IMR-90 (cell line): ENCODE results near the gene GDF9. TPM values are rescaled to one million over a fixed set of nuclear protein-coding genes. Genes with fewer than 3 reads are reported as not detected.
A peak's percentile ranks its signal among the peaks of the same experiment; 100 is the strongest.

Source experiments
- ATAC-seq: fragments of 200-7000 bp; cut with Tn5 transposase; 2 replicates; pipeline ENCODE4 v1.9.1; 2020; ENCODE audit warnings: low read depth, mild to moderate bottlenecking, moderate library complexity
- BruUV-seq: library from RNA; stranded (reverse); fragments of 400-500 nt; replicated peaks from 2 replicates; lab custom pipeline; 2021; lab: Mats Ljungman, UMichigan
- CTCF ChIA-PET: fragments of 300-600 bp; formaldehyde crosslinking; extraction: SDS; loops from one replicate; lab custom pipeline; 2021; ENCODE audit warnings: antibody characterized with exemption; lab: Yijun Ruan, JAX
- POLR2A ChIA-PET: fragments of 300-600 bp; sonication (Branson Sonifier 250); formaldehyde crosslinking; loops from one replicate; lab custom pipeline; 2022; ENCODE audit warnings: antibody characterized with exemption; ENCODE audit not compliant: unreplicated experiment; lab: Charles Lee
- DNase-seq: peaks from one replicate; pipeline ENCODE4 v3.0.0; 2013
- H2AFZ ChIP-seq: replicated peaks from 2 replicates; pipeline ENCODE3; 2013; ENCODE audit warnings: low read length, mild to moderate bottlenecking; ENCODE audit not compliant: poor library complexity
- H2AK5ac ChIP-seq: 2 replicates; pipeline ENCODE4 v1.6.1; 2013; ENCODE audit warnings: low read depth, low read length, inconsistent platforms
- H2AK9ac ChIP-seq: replicated peaks from 2 replicates; pipeline ENCODE3; 2013; ENCODE audit warnings: mild to moderate bottlenecking, low read depth, low read length, moderate library complexity; ENCODE audit not compliant: poor library complexity
- H2BK120ac ChIP-seq: 2 replicates; pipeline ENCODE4 v1.6.1; 2013; ENCODE audit warnings: low read depth, low read length, inconsistent platforms
- H2BK15ac ChIP-seq: 3 replicates; pipeline ENCODE4 v1.6.1; 2013; ENCODE audit warnings: low read depth, low read length, inconsistent platforms
- H2BK20ac ChIP-seq: 2 replicates; pipeline ENCODE4 v1.6.1; 2013; ENCODE audit warnings: low read depth, mild to moderate bottlenecking, inconsistent platforms, low read length, moderate library complexity
- H2BK5ac ChIP-seq: 2 replicates; pipeline ENCODE4 v1.6.1; 2013; ENCODE audit warnings: mild to moderate bottlenecking, low read depth, low read length, inconsistent platforms; ENCODE audit not compliant: poor library complexity, severe bottlenecking
- H3K14ac ChIP-seq: replicated peaks from 2 replicates; pipeline ENCODE4 v1.6.1; 2013; ENCODE audit warnings: low read depth, low read length, inconsistent platforms
- H3K18ac ChIP-seq: 2 replicates; pipeline ENCODE4 v1.6.1; 2013; ENCODE audit warnings: low read depth, low read length, control low read depth
- H3K23ac ChIP-seq: 2 replicates; pipeline ENCODE4 v1.6.1; 2013; ENCODE audit warnings: low read depth, low read length, inconsistent platforms
- H3K27ac ChIP-seq: 2 replicates; pipeline ENCODE4 v1.5.1; 2013; ENCODE audit warnings: mild to moderate bottlenecking, control low read depth, low read length; ENCODE audit not compliant: insufficient read depth
- H3K27me3 ChIP-seq: 2 replicates; pipeline ENCODE4 v1.6.1; 2013; ENCODE audit warnings: low read length; ENCODE audit not compliant: control insufficient read depth, insufficient read depth
- H3K36me3 ChIP-seq: 2 replicates; pipeline ENCODE4 v1.6.1; 2013; ENCODE audit warnings: low read length, mixed read lengths; ENCODE audit not compliant: control insufficient read depth, insufficient read depth
- H3K4ac ChIP-seq: 2 replicates; pipeline ENCODE4 v1.6.1; 2013; ENCODE audit warnings: low read depth, low read length, inconsistent platforms
- H3K4me1 ChIP-seq: 2 replicates; pipeline ENCODE4 v1.6.1; 2013; ENCODE audit warnings: low read length, mixed read lengths; ENCODE audit not compliant: control insufficient read depth, insufficient read depth
- H3K4me2 ChIP-seq: 2 replicates; pipeline ENCODE4 v1.6.1; 2013; ENCODE audit warnings: low read depth, mild to moderate bottlenecking, control low read depth, low read length, moderate library complexity
- H3K4me3 ChIP-seq: 2 replicates; pipeline ENCODE4 v1.5.1; 2013; ENCODE audit warnings: low read depth, mild to moderate bottlenecking, control low read depth, low read length, moderate library complexity; ENCODE audit not compliant: insufficient read depth
- H3K56ac ChIP-seq: 2 replicates; pipeline ENCODE4 v1.6.1; 2013; ENCODE audit warnings: low read length, inconsistent platforms; ENCODE audit not compliant: insufficient read depth; ENCODE audit errors: extremely low read depth
- H3K79me1 ChIP-seq, 2 experiments: 2 replicates each; pipeline ENCODE4 v1.6.1; 2013; ENCODE audit warnings: low read length in 2 of 2, inconsistent platforms in 1 of 2, low read depth in 1 of 2
- H3K9ac ChIP-seq: 2 replicates; pipeline ENCODE4 v1.6.1; 2013; ENCODE audit warnings: low read depth, low read length, control low read depth
- H3K9me1 ChIP-seq: 2 replicates; pipeline ENCODE4 v1.6.1; 2013; ENCODE audit warnings: low read length, inconsistent platforms; ENCODE audit not compliant: insufficient read depth
- H3K9me3 ChIP-seq: 2 replicates; pipeline ENCODE4 v1.6.1; 2013; ENCODE audit warnings: low read length; ENCODE audit not compliant: control insufficient read depth, insufficient read depth
- H4K20me1 ChIP-seq: 2 replicates; pipeline ENCODE4 v1.6.1; 2013; ENCODE audit warnings: low read length, inconsistent platforms; ENCODE audit not compliant: insufficient read depth
- H4K5ac ChIP-seq: 2 replicates; pipeline ENCODE4 v1.6.1; 2013; ENCODE audit warnings: mild to moderate bottlenecking, low read depth, low read length, control low read depth
- H4K8ac ChIP-seq, 2 experiments: 2 replicates each; pipeline ENCODE4 v1.6.1; 2013; ENCODE audit warnings: low read depth in 2 of 2, low read length in 2 of 2, control low read depth in 1 of 2, inconsistent platforms in 1 of 2
- H4K91ac ChIP-seq: 2 replicates; pipeline ENCODE4 v1.6.1; 2013; ENCODE audit warnings: low read depth, low read length, inconsistent platforms; ENCODE audit not compliant: insufficient read depth
- CEBPB ChIP-seq: IDR thresholded peaks from 2 replicates; pipeline ENCODE4 v1.6.1; 2012; ENCODE audit warnings: low read depth, low read length, improper control_type of control experiment
- USF2 ChIP-seq: fragments of 150-350 bp; IDR thresholded peaks from 2 replicates; pipeline ENCODE4 v1.6.1; 2017; ENCODE audit warnings: mild to moderate bottlenecking, antibody characterized with exemption, low read length, low read depth
- WGBS, 2 experiments: methylation state at CpG; one replicate each; pipeline versions ENCODE4 v1.1.5 to v1.1.7; 2013; ENCODE audit warnings: missing lambda C conversion rate in 2 of 2; ENCODE audit not compliant: insufficient read length in 1 of 2; ENCODE audit errors: extremely low coverage in 2 of 2; 5-methylcytosine and 5-hydroxymethylcytosine counted together
- dilution Hi-C: fragments of 300-500 bp; cut with HindIII; formaldehyde crosslinking; loops from one replicate; pipeline ENCODE4 v1.14.3; 2018; ENCODE audit warnings: low sequenced_read_pairs; ENCODE audit not compliant: unreplicated experiment
- in situ Hi-C: fragments of 300-500 bp; cut with MboI; formaldehyde crosslinking; loops from 3 replicates; pipeline ENCODE4 v1.14.3; 2019; ENCODE audit warnings: low sequenced_read_pairs, inconsistent platforms, mixed read lengths
- intact Hi-C: fragments of 100-400 bp; cut with micrococcal nuclease; formaldehyde crosslinking; loops from 2 replicates; pipeline ENCODE4 v1.10.0; 2022
- polyA plus RNA-seq, 3 experiments: library from polyadenylated mRNA; depleted of rRNA; stranded (reverse); fragments of >200 nt; gene quantifications; 2 replicates each; pipeline ENCODE4 v1.2.3, GENCODE V29; 2012; ENCODE audit warnings: low replicate concordance in 1 of 3
- total RNA-seq: library from RNA; depleted of rRNA; stranded (reverse); fragments of >200 nt; gene quantifications from 2 replicates; pipeline ENCODE4 v1.2.3, GENCODE V29; 2012

The GDF9 gene
- total and polyA plus RNA-seq, 2 of the 4 experiments (the other 2 are of a cell fraction) = 0.18 to 0.21 TPM

DNA sequence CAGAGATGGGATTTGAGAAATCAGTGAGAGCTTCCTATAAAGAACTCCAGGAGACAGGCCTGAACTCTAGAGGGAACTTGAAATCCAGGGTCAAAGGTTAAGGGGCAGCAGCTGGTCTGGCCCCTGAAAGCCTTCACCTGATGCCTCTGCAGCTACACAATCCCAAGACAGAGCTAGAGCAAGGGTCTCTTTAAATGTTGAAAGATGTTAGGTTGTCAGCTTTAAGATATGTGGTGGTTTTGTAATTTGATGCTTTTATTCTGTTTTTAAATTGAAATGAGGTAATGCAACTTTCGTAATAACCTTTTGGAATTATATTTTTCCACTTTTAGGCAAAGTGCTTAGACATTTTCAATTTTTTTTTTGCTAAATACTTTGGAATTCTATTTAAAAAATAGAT is 50.8 kb downstream of the GDF9 start:
- Histone ChIP-seq H2AFZ (peak overlapping the region; percentile 53), H4K20me1 (no peaks in the 10 kb centered on the region), H3K9me3 (no peaks in the 10 kb centered on the region), H3K18ac (no peak overlapping the region), H3K9me1 (no peaks in the 10 kb centered on the region), H3K27me3 (peaks cover 28% of the 10 kb centered on the region), H3K4ac (no peak overlapping the region), H3K56ac (no peak overlapping the region), H3K9ac (no peak overlapping the region), H3K4me1 (peaks cover 7% of the 10 kb centered on the region), H3K23ac (no peak overlapping the region), H3K14ac (no peak overlapping the region), H2BK120ac (no peak overlapping the region), H2AK9ac (peak overlapping the region; percentile 58), H4K5ac (no peak overlapping the region), H3K27ac (no peak overlapping the region), H4K8ac (no peak overlapping the region), H3K36me3 (no peaks in the 10 kb centered on the region), H2BK20ac (no peak overlapping the region), H3K79me1 (no peaks in the 10 kb centered on the region), H2BK15ac (peak overlapping the region; percentile 0; the same call in 1 of the 3 replicates), H3K4me3 (no peak overlapping the region), H4K91ac (no peak overlapping the region), H2AK5ac (no peak overlapping the region), H2BK5ac (no peak overlapping the region), H3K4me2 (no peak overlapping the region)
- ATAC-seq (no peak), DNase-seq (peak; percentile 55)
- no TSS peak for BruUV-seq
- intact Hi-C loops (no loop called here), dilution Hi-C loops (no loop called here), in situ Hi-C loops (no loop called here)
- ChIA-PET POLR2A (interaction anchor here (0.6 kb wide), 1 partner anchor 16 kb away, joined by 8 read pairs; no protein-coding TSS in a partner anchor), CTCF (interaction anchor here (1.0 kb wide), 1 partner anchor 62 kb away, joined by 3 read pairs; no protein-coding TSS in a partner anchor)
- no CpG with 5 or more reads among the region's 1 CpG for WGBS, 2 experiments
- TF ChIP-seq USF2 (no peak), CEBPB (peak; percentile 74)
